Fibroblast of peridontal ligament (primary cell): ENCODE results near the gene COQ4.
"Not testable (repeated sequence)": the region's sequence is repeated elsewhere in the genome, so short reads cannot be mapped to it uniquely, and the experiment has no call there.

Source experiments
- DNase-seq: peaks from one replicate; pipeline ENCODE4 v3.0.0-alpha.2; 2010; ENCODE audit errors: extremely low read depth

The COQ4 gene

GRCh38 chr9:128298535-128299482 lies 23.8 kb upstream of the COQ4 start:
- no peak for DNase-seq

DNA sequence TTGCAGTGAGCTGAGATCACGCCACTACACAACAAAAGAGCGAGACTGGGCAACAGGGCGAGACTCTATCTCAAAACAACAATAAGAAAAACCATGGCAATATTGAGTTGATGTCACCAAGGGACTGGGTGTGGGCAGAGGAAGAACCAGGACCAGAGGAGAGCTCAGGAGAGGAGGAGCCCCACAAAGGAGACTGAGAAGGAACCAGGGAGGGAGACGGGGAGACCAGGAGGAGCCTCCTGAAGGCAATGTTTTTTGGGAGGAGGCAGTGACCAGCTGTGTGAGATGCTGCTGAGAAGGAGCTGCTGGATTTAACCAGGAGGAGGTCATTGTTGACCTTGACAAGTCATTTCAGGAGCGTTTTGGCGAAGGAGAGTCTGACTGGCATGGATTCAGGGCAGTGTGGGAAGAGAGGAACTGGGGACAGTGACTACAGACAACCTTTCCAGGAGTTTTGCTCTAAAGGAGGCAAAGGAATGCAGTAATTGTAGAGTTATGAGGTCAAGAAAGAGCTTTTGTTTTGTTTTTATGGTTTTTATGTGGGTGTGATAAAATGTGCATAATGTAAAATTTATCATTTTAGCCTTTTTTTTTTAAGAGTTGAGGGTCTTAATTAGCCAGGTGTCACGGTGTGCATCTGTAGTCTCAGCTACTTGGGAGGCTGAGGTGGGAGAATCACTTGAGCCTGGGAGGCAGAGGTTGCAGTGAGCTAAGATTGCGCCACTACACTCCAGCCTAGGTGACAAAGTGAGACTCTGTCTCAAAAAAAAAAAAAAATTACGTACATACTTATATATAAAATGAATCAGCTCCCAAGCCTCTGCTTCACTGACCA lies 18.3 kb upstream of the COQ4 start:
- DNase-seq = no peak

DNA sequence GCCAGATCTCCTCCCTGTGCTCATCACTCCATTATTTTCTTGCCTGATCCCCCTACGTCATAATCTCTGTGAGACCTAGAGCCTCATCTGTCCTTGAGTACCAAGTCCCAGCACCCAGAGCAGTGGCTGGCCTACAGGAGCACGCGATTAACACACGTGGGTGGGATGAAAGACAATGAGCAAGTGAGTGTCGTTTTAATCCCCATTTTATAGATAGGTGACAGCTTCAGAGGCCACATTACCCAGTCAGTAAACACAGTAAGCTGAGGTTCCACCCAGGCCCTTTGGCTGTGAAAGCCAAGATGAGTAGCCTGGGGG lies 17.7 kb upstream of the COQ4 start:
- DNase-seq = no peak

- DNase-seq = no peak
Measured at GRCh38 chr9:128309551-128309950, 13.1 kb upstream of the COQ4 start.

DNA sequence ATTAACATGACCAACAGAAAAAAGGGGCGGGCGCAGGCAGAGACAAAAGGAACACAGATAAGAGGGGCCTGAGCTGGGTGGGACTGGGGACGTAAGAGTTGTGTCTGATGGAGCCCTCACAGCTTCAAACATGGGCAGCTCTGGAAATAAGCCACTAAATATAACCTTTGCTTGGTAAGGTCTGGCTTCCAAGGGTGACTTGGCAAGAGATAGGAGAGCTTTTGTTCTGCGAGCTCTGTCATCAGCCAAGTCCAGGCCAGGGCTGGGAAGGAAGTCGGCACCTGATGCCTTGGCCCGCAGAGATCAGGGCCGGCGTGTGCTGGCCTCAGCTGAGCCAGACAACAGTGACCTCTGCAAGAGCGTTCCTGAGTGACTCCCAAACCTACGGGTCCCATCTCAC lies 12.2 kb upstream of the COQ4 start:
- no peak for DNase-seq

GRCh38 chr9:128314697-128315096 lies 7.9 kb upstream of the COQ4 start:
- DNase-seq = no peak

DNA sequence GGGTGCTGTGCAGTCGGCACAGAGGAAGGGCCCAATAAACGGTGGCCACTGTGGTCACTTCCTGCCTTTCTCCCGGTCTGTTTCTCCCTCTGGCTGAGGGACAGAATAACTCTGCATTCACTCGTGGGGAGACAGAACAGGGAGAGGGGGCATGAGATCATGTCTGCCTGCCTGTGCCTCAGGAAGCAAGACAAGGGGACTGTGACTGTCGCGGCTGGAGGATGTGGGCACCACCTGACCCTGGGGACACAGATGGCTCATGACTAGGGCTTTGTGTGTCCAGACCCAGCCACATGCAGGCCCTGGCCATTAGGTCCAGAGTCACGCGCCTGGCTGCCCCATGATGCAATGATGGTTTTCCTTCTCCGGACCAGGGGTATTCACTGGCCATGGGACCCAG lies 6.2 kb upstream of the COQ4 start:
- no peak for DNase-seq

DNA sequence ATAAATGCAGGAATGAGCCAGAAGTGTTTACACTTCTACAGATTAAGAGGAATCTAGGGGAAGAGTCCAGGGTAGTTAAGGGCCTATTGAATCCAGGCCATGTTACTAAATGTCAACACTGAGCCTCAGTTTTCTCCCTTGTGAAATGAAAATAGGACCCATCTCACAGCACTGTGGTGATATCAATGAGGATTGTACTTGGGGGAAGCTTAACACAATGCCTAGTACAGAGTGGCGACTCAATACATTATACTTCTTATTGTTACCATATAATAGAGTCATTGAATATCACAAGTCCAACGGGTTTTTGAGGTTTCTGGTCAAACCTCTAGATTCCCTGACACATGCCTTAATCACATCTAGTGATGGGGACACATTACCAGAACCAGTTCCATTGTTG lies 5.0 kb upstream of the COQ4 start:
- no peak for DNase-seq

DNA sequence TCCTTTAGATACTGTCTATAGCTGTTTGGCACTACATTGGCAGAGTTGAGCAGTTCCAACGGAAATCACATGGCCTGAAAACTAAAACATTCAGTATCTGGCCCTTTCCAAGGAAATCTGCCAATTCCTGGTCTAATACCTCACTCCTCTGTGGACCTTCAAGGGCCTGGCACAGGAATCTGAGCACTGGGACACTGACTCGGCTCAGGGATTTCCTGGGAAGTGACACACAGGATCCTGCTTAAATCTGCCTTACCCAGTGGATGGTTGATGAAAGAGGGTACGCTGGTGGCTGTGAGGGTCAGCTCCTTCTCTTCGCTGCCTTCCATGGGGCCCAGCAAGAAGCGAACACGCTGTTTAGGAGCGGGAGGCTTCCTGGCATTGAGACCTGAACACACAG lies 1.3 kb upstream of the COQ4 start:
- DNase-seq = no peak

GRCh38 chr9:128321879-128322403 lies 698 bp upstream of the COQ4 start:
- no peak for DNase-seq

- peak; percentile 51 for DNase-seq
Measured at GRCh38 chr9:128323212-128323730, 632 bp downstream of the COQ4 start.

DNA sequence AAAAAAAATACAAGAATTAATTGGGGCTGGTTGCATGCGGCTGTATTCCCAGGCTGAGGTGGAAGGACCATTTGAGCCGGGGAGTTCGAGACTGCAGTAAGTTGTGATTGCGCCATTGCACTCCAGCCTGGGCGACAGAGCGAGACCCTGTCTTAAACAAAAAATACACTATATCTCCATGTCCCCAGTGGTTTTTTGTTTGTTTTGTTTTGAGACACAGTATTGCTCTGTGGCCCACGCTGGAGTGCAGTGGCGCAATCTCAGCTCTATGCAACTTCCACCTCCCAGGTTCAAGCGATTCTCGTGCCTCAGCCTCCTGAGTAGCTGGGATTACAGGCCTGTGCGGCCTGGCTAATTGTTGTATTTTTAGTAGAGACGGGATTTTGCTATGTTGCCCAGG lies 1.2 kb downstream of the COQ4 start:
- no peak for DNase-seq

DNA sequence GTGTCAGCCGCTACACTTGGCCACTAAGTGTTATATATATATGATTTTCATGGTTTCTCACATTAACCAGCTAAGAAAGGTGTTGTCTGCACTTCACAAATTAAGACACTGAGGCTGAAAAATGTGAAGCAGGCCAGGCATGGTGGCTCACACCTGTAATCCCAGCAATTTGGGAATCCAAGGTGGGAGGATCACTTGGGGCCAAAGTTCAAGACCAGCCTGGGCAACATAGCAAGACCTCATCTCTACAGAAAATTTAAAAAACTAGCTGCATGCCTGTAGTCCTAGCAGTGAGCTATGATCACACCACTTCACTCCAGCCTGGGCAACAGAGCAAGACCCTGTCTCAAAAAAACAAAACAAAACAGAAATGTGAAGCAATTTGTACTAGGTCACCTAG lies 1.8 kb downstream of the COQ4 start:
- DNase-seq = no peak

GRCh38 chr9:128325629-128326028 lies 3.0 kb downstream of the COQ4 start:
- DNase-seq = no peak

- DNase-seq = no peak
Measured at GRCh38 chr9:128333451-128333869, 10.8 kb downstream of the COQ4 start.

DNA sequence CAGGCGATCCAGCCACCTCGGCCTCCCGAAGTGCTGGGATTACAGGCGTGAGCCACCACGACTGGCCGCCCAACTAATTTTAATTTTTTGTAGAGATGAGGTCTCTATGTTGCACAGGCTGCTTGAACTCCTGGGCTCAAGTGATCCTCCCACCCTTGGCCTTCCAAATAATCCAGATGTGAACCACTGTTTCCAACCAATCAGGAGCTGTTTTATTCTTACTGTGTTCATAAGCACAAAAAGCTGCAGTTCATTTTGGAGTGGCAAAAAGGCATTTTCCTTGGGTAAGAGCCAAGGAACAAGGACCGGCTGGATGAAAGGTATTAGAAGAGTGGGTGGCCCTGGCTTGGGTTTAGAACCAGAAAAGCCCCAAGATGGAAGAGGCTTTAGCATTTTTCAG lies 12.5 kb downstream of the COQ4 start:
- no peak for DNase-seq

- DNase-seq = no peak
Measured at GRCh38 chr9:128335914-128336313, 13.3 kb downstream of the COQ4 start.

DNA sequence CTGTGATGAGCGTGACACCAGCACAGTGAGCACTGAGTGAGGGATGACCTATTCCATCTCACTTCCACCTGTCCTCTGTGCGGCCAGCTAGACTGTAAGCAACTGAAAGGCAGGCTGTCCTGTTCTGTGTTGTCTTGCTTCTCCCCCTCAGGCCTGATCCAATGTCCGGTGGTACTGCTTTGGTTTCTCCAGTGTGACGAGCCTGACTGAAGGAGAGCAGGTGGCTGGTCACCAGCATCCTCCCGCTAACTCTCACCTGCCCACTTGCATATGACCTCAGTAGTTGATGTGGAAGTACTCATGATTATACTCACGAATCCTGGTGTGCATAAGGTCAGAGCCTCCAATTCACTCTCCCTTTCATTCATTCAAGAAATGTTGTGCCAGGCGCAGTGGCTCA lies 15.3 kb downstream of the COQ4 start:
- DNase-seq = no peak

- not testable (repeated sequence) for DNase-seq
Measured at GRCh38 chr9:128338852-128339614, 16.4 kb downstream of the COQ4 start.

GRCh38 chr9:128339761-128340690 lies 17.4 kb downstream of the COQ4 start, which contains the start of gene SLC27A4:
SLC27A4 (plus strand) TSS chr9:128340527; CDS start chr9:128343133, 2,606 bp downstream.
- peak; percentile 45 for DNase-seq
